ENCODE measurements around the gene SLC16A13. TPM values are rescaled to one million over a fixed set of nuclear protein-coding genes. Genes with fewer than 3 reads are reported as not detected.
A peak's percentile ranks its signal among the peaks of the same experiment; 100 is the strongest.
"Not testable (repeated sequence)": the region's sequence is repeated elsewhere in the genome, so short reads cannot be mapped to it uniquely, and the experiment has no call there.

Gene SLC16A13
- total and polyA plus RNA-seq, 10 of the 15 experiments (the other 5 are each of a cell fraction or from before 2014, with no cell fraction given), result 0.34 to 12.1 (median 3.3) TPM

GRCh38 chr17:7046725-7047397, 11.0 kb downstream of the SLC16A13 start:
- DNase-seq (ENCODE audit: low read depth, low spot score), result peak; percentile 55
- in situ Hi-C loops (cut with MboI) (loop anchor here (25.0 kb wide), 1 partner anchor 515 kb away; the partner anchor contains the start of genes SENP3 and TNFSF13), intact Hi-C loops (cut with micrococcal nuclease; ENCODE audit: unreplicated experiment) (loop anchor here (1.0 to 10.0 kb wide), 3 partner anchors 89 to 388 kb away; partner anchors contain the start of genes FGF11 and TMEM102)
- H3K4me2 ChIP-seq (ENCODE audit: control insufficient read depth, insufficient read depth), result peak overlapping the region; percentile 63
- peaks cover 17% of the 10 kb centered on the region for H3K4me1 ChIP-seq (ENCODE audit: control insufficient read depth, insufficient read depth, low read length)
- H3K27ac ChIP-seq (ENCODE audit: control insufficient read depth, insufficient read depth), result 0 out of 2 replicates have a peak overlapping the region, but pooled peaks have one; percentile 5
- H3K27me3 ChIP-seq (replicated peaks in 1 of 2; ENCODE audit: control insufficient read depth in 2 of 2, insufficient read depth in 2 of 2, low read length in 1 of 2); H3K36me3 ChIP-seq (ENCODE audit: control insufficient read depth in 2 of 2, insufficient read depth in 2 of 2, low read length in 1 of 2); H3K79me2 ChIP-seq (ENCODE audit: control insufficient read depth, insufficient read depth, low read length); H3K9me3 ChIP-seq (replicated peaks; ENCODE audit: control insufficient read depth, insufficient read depth, low read length); H4K20me1 ChIP-seq (ENCODE audit: control insufficient read depth, insufficient read depth); BruUV-seq (replicated peaks): not testable (repeated sequence)
- peak; percentile 92 for FAIRE-seq
- WGBS (ENCODE audit: insufficient coverage, insufficient replicate concordance, low lambda C conversion rate, missing lambda C conversion rate), result under 1% methylated on average over 26 of the region's 26 CpGs
- POLR2A ChIA-PET, result interaction anchor here (0.5 to 2.6 kb wide), 7 partner anchors 11 to 640 kb away, joined by 3 to 35 read pairs (median 4); partner anchors contain the start of genes ACAP1, GABARAP, SLC16A13 and TP53
- RAD21 ChIA-PET (ENCODE audit: unreplicated experiment), result interaction anchor here (1.1 to 10.0 kb wide), 16 partner anchors 8 to 289 kb away, joined by 3 to 269 read pairs (median 5); partner anchors contain the start of genes ACADVL, ACAP1, BCL6B and DLG4
- ATAC-seq, result peak; percentile 51
- H3K4me3 ChIP-seq, result peak overlapping the region; percentile 58
- CTCF ChIA-PET, result interaction anchor here (0.8 to 21.9 kb wide), 29 partner anchors 8 to 298 kb away, joined by 3 to 590 read pairs (median 6); partner anchors contain the start of genes ACADVL, ACAP1, ASGR1 and DLG4
- peak overlapping the region; percentile 7; the same call in 1 of the 2 replicates for H3K9ac ChIP-seq (ENCODE audit: control insufficient read depth, insufficient read depth, low read length)
- peak overlapping the region; percentile 74 for H2AFZ ChIP-seq (ENCODE audit: control insufficient read depth, low read depth, low read length)
- SMC1A ChIA-PET (ENCODE audit: uncharacterized antibody, unreplicated experiment), result interaction anchor here (0.7 to 13.6 kb wide), 11 partner anchors 8 to 309 kb away, joined by 3 to 356 read pairs (median 5); partner anchors contain the start of genes ACADVL, ACAP1, DLG4 and SLC16A13
- TF ChIP-seq TCF7 (IDR thresholded peaks at IDR 0.05; ENCODE audit: borderline replicate concordance) (peak; percentile 83), PRDM15 (CRISPR knock-in tag; IDR thresholded peaks at IDR 0.05) (peak; percentile 89; the same call in 1 of the 2 replicates), ZBTB11 (CRISPR knock-in tag; IDR thresholded peaks at IDR 0.05) (peak; percentile 52; the same call in 1 of the 2 replicates), USF2 (IDR thresholded peaks at IDR 0.05; ENCODE audit: borderline replicate concordance, low read depth, low read length) (peak; percentile 43; the same call in 1 of the 2 replicates), MEF2B (IDR thresholded peaks at IDR 0.05; ENCODE audit: partially characterized antibody, poor library complexity, severe bottlenecking) (peak; percentile 57), EED (IDR thresholded peaks at IDR 0.05; ENCODE audit: low read depth) (peak; percentile 80), SRF (IDR thresholded peaks at IDR 0.05; ENCODE audit: low read depth in 2 of 2, low read length in 2 of 2) (peak in 1 of 2 experiments; percentile 61; a peak in 1 of 4 replicates), BACH1 (IDR thresholded peaks at IDR 0.05; ENCODE audit: borderline replicate concordance) (0 out of 2 replicates have a peak, but pooled peaks have one; percentile 18), BHLHE40 (IDR thresholded peaks at IDR 0.05; ENCODE audit: borderline replicate concordance in 1 of 2, low read depth in 2 of 2, low read length in 1 of 2) (peak in 1 of 2 experiments; percentile 94; a peak in 2 of 4 replicates)

All from GM12878 (cell line).